Right cardiac atrium (tissue), 5 donors: ENCODE measurements around the gene KCTD19. TPM values are rescaled to one million over a fixed set of nuclear protein-coding genes. Genes with fewer than 3 reads are reported as not detected.

Source experiments
- ATAC-seq, 2 donors: fragments of 200-7000 bp; cut with Tn5 transposase; one replicate each; pipeline versions ENCODE4 v1.8.0 to v1.9.1; 2020; ENCODE audit warnings: moderate library complexity in 2 of 2, mild to moderate bottlenecking in 1 of 2
- DNase-seq, 3 donors: peaks; one replicate each; pipeline ENCODE4 v3.0.0-alpha.2; 2020
- H3K27ac ChIP-seq: one replicate; pipeline ENCODE4 v1.5.1; 2013; ENCODE audit warnings: mild to moderate bottlenecking, low read length, control low read depth, moderate library complexity
- H3K27me3 ChIP-seq: one replicate; pipeline ENCODE4 v1.6.1; 2013; ENCODE audit not compliant: control insufficient read depth, insufficient read depth
- H3K4me1 ChIP-seq: one replicate; pipeline ENCODE4 v1.6.1; 2013; ENCODE audit warnings: low read length; ENCODE audit not compliant: control insufficient read depth, insufficient read depth
- H3K4me3 ChIP-seq: one replicate; pipeline ENCODE4 v1.5.1; 2013; ENCODE audit warnings: low read length, control low read depth
- H3K9me3 ChIP-seq: one replicate; pipeline ENCODE4 v1.6.1; 2013; ENCODE audit warnings: low read length; ENCODE audit not compliant: control insufficient read depth
- WGBS: extraction: QIAGEN DNeasy Blood & Tissue Kit; methylation state at CpG from one replicate; pipeline ENCODE4 v1.1.7; 2013; 5-methylcytosine and 5-hydroxymethylcytosine counted together
- intact Hi-C, 4 donors: fragments of 100-400 bp; cut with DNase I; formaldehyde crosslinking; loops; one replicate each; pipeline versions ENCODE4 v1.11.0 to v1.14.0; 2022 to 2023
- polyA plus RNA-seq: library from polyadenylated mRNA; stranded (reverse); fragments of 200-250 nt; gene quantifications from one replicate; pipeline ENCODE4 v1.2.3, GENCODE V29; 2013
- total RNA-seq, 4 donors: library from RNA; stranded (reverse); fragmentation: NEBNext Ultra II Directional; extraction: Animal tissue kit (Norgen Biotek cat#: 25700); gene quantifications; one replicate each; pipeline ENCODE4 v1.2.1, GENCODE V29; 2021
- donor health status: healthy with polysubstance abuse.
- donor health status: DM: no; HTN: yes; CAD: no.
- donor health status: DM: no; HTN: no; CAD: no.
- donor health status: DM: no; HTN: yes; CAD: no; lungs with severe emphysema.
- donor health status: DM: yes; HTN: yes; CAD: no.

KCTD19 gene
- total and polyA plus RNA-seq, 5 donors, result 0.06 to 0.07 TPM; not detected in 3

- intact Hi-C loops, result loop anchor here in 1 of 4 donors (10.0 kb wide), 1 partner anchor 122 kb away; no protein-coding TSS in a partner anchor
- WGBS, result 98% methylated on average over 10 of the region's 10 CpGs
Observed at GRCh38 chr16:67282447-67282805, 44.1 kb downstream of the KCTD19 start.

GRCh38 chr16:67281536-67282446 lies 44.8 kb downstream of the KCTD19 start:
- Histone ChIP-seq H3K27me3 (no peaks in the 10 kb centered on the region), H3K4me3 (no peak overlapping the region), H3K27ac (no peak overlapping the region), H3K4me1 (peaks cover 2% of the 10 kb centered on the region), H3K9me3 (no peaks in the 10 kb centered on the region)
- WGBS, result 89% methylated on average over 14 of the region's 14 CpGs
- no peak for DNase-seq
- ATAC-seq, result no peak
- intact Hi-C loops, result loop anchor here in 1 of 4 donors (10.0 kb wide), 1 partner anchor 123 kb away; no protein-coding TSS in a partner anchor

More at GRCh38 chr16:67282447-67282805, 44.1 kb downstream of the KCTD19 start:
- no peak overlapping the region for H3K27ac ChIP-seq
- no peaks in the 10 kb centered on the region for H3K27me3 ChIP-seq
- H3K4me1 ChIP-seq, result peaks cover under 1% of the 10 kb centered on the region
- H3K9me3 ChIP-seq, result no peaks in the 10 kb centered on the region
- DNase-seq (no peak), ATAC-seq (no peak)
- H3K4me3 ChIP-seq, result no peak overlapping the region

GRCh38 chr16:67280090-67281015 lies 46.2 kb downstream of the KCTD19 start:
- WGBS, result 95% methylated on average over 15 of the region's 15 CpGs
- no peak for ATAC-seq
- no peaks in the 10 kb centered on the region for H3K27me3 ChIP-seq
- intact Hi-C loops, result loop anchor here in 1 of 4 donors (10.0 kb wide), 1 partner anchor 124 kb away; no protein-coding TSS in a partner anchor
- H3K9me3 ChIP-seq, result no peaks in the 10 kb centered on the region
- H3K4me3 ChIP-seq, result no peak overlapping the region
- H3K4me1 ChIP-seq, result peaks cover 2% of the 10 kb centered on the region
- no peak for DNase-seq
- H3K27ac ChIP-seq, result no peak overlapping the region

- peak; percentile 83 to 88 for ATAC-seq
- WGBS, result 25% methylated on average over 83 of the region's 83 CpGs
- Histone ChIP-seq H3K4me3 (peak within 1 kb of the TSS; percentile 59), H3K4me1 (peaks cover 2% of the 10 kb centered on the region), H3K27ac (no peak within 1 kb of the TSS), H3K27me3 (no peaks in the 10 kb centered on the region), H3K9me3 (no peaks in the 10 kb centered on the region)
- peak; percentile 69 to 90 (median 88) for DNase-seq
- intact Hi-C loops, result loop anchor here in 1 of 4 donors (10.0 kb wide), 1 partner anchor 125 kb away; no protein-coding TSS in a partner anchor
Observed at GRCh38 chr16:67279296-67280089, 47.0 kb downstream of the KCTD19 start, which contains the start of gene PLEKHG4. TSS of gene PLEKHG4 (plus strand) at chr16:67279532. CDS start at chr16:67280045, 513 bp downstream.

GRCh38 chr16:67278773-67279295 lies 47.7 kb downstream of the KCTD19 start:
- Histone ChIP-seq H3K27me3 (no peaks in the 10 kb centered on the region), H3K9me3 (no peaks in the 10 kb centered on the region), H3K27ac (no peak overlapping the region), H3K4me3 (peak overlapping the region; percentile 59), H3K4me1 (peaks cover 2% of the 10 kb centered on the region)
- intact Hi-C loops, result no loop called here
- peak; percentile 43 to 69 (median 69) for DNase-seq
- ATAC-seq, result peak in 1 of 2 donors; percentile 15
- WGBS, result 4% methylated on average over 42 of the region's 42 CpGs

GRCh38 chr16:67277999-67278772 lies 48.4 kb downstream of the KCTD19 start:
- 68% methylated on average over 13 of the region's 13 CpGs for WGBS
- Histone ChIP-seq H3K9me3 (no peaks in the 10 kb centered on the region), H3K4me3 (peak overlapping the region; percentile 59), H3K27me3 (no peaks in the 10 kb centered on the region), H3K27ac (peak overlapping the region; percentile 40), H3K4me1 (peaks cover 2% of the 10 kb centered on the region)
- intact Hi-C loops, result no loop called here
- peak in 1 of 3 donors; percentile 59 for DNase-seq
- peak; percentile 24 to 64 for ATAC-seq

- no peaks in the 10 kb centered on the region for H3K27me3 ChIP-seq
- DNase-seq, result peak in 2 of 3 donors; percentile 68 to 77
- no peaks in the 10 kb centered on the region for H3K9me3 ChIP-seq
- ATAC-seq, result peak; percentile 22 to 63
- peaks cover 2% of the 10 kb centered on the region for H3K4me1 ChIP-seq
- H3K27ac ChIP-seq, result peak overlapping the region; percentile 63
- WGBS, result 84% methylated on average over 4 of the region's 4 CpGs
- H3K4me3 ChIP-seq, result no peak overlapping the region
- intact Hi-C loops, result no loop called here
Observed at GRCh38 chr16:67277294-67277998, 49.1 kb downstream of the KCTD19 start.

GRCh38 chr16:67275321-67275720 lies 51.2 kb downstream of the KCTD19 start:
- ATAC-seq (no peak), DNase-seq (no peak)
- H3K4me3 ChIP-seq, result no peak overlapping the region
- H3K27ac ChIP-seq, result no peak overlapping the region
- intact Hi-C loops, result no loop called here
- no peaks in the 10 kb centered on the region for H3K27me3 ChIP-seq
- peaks cover 2% of the 10 kb centered on the region for H3K4me1 ChIP-seq
- 86% methylated on average over 2 of the region's 2 CpGs for WGBS
- no peaks in the 10 kb centered on the region for H3K9me3 ChIP-seq

GRCh38 chr16:67271446-67271845 lies 55.1 kb downstream of the KCTD19 start:
- no peaks in the 10 kb centered on the region for H3K27me3 ChIP-seq
- H3K27ac ChIP-seq, result no peak overlapping the region
- 91% methylated on average over 4 of the region's 4 CpGs for WGBS
- no peak overlapping the region for H3K4me3 ChIP-seq
- DNase-seq (peak in 1 of 3 donors; percentile 5), ATAC-seq (no peak)
- peaks cover 4% of the 10 kb centered on the region for H3K4me1 ChIP-seq
- H3K9me3 ChIP-seq, result no peaks in the 10 kb centered on the region
- intact Hi-C loops, result no loop called here
